NT2/D1 (cell line): Measurements from ENCODE around the gene TNXB.

Experiments used
- DNase-seq: peaks from one replicate; pipeline ENCODE4 v3.0.0-alpha.2; 2011; ENCODE audit warnings: low read depth, low spot score
- H3K27me3 ChIP-seq: 2 replicates; pipeline ENCODE4 v1.6.0; 2011; ENCODE audit warnings: mild to moderate bottlenecking; ENCODE audit not compliant: insufficient read length, insufficient read depth
- H3K36me3 ChIP-seq: 2 replicates; pipeline ENCODE4 v1.6.1; 2011; ENCODE audit warnings: mild to moderate bottlenecking, low read length, mixed read lengths; ENCODE audit not compliant: insufficient read depth, insufficient read length
- H3K4me1 ChIP-seq: 2 replicates; pipeline ENCODE4 v1.5.1; 2011; ENCODE audit not compliant: insufficient read depth, insufficient read length
- H3K4me3 ChIP-seq: 2 replicates; pipeline ENCODE4 v1.5.1; 2011; ENCODE audit warnings: low read depth; ENCODE audit not compliant: insufficient read length
- H3K9ac ChIP-seq: 2 replicates; pipeline ENCODE4 v1.6.0; 2011; ENCODE audit warnings: low read depth; ENCODE audit not compliant: insufficient read length
- H3K9me3 ChIP-seq: 2 replicates; pipeline ENCODE4 v1.5.1; 2011; ENCODE audit warnings: mild to moderate bottlenecking, low read length; ENCODE audit not compliant: insufficient read depth
- SUZ12 ChIP-seq: IDR thresholded peaks from 2 replicates; pipeline ENCODE4 v1.6.1; 2011; ENCODE audit not compliant: insufficient read length, insufficient read depth; ENCODE audit errors: extremely low read depth
- YY1 ChIP-seq: IDR thresholded peaks from 2 replicates; pipeline ENCODE4 v1.6.1; 2011; ENCODE audit not compliant: insufficient read length, insufficient read depth
- ZNF274 ChIP-seq: IDR thresholded peaks from 2 replicates; pipeline ENCODE4 v1.6.1; 2011; ENCODE audit warnings: mild to moderate bottlenecking, low read depth, low read length

Gene TNXB

GRCh38 chr6:32087574-32088486, 21.3 kb downstream of the TNXB start:
- Histone ChIP-seq H3K4me1 (peaks cover 10% of the 10 kb centered on the region), H3K27me3 (peaks cover 7% of the 10 kb centered on the region), H3K9me3 (no peaks in the 10 kb centered on the region), H3K4me3 (no peak overlapping the region), H3K9ac (no peak overlapping the region), H3K36me3 (no peaks in the 10 kb centered on the region)
- DNase-seq = peak; percentile 72
- TF ChIP-seq YY1 (no peak), SUZ12 (no peak), ZNF274 (no peak)

GRCh38 chr6:32086661-32087573, 22.2 kb downstream of the TNXB start:
- Histone ChIP-seq H3K4me1 (peaks cover 11% of the 10 kb centered on the region), H3K9me3 (no peaks in the 10 kb centered on the region), H3K27me3 (peaks cover 7% of the 10 kb centered on the region), H3K36me3 (no peaks in the 10 kb centered on the region), H3K9ac (peak overlapping the region; percentile 61), H3K4me3 (peak overlapping the region; percentile 4)
- DNase-seq = no peak
- TF ChIP-seq SUZ12 (no peak), YY1 (no peak), ZNF274 (no peak)

GRCh38 chr6:32085759-32086459, 23.2 kb downstream of the TNXB start:
- no peaks in the 10 kb centered on the region for H3K36me3 ChIP-seq
- H3K9ac ChIP-seq = no peak overlapping the region
- peaks cover 7% of the 10 kb centered on the region for H3K27me3 ChIP-seq
- no peak overlapping the region for H3K4me3 ChIP-seq
- TF ChIP-seq YY1 = no peak
- no peak for TF ChIP-seq ZNF274
- TF ChIP-seq SUZ12 = no peak
- no peak for DNase-seq
- no peaks in the 10 kb centered on the region for H3K9me3 ChIP-seq
- peaks cover 11% of the 10 kb centered on the region for H3K4me1 ChIP-seq

GRCh38 chr6:32084780-32085179, 24.4 kb downstream of the TNXB start:
- no peak for DNase-seq
- Histone ChIP-seq H3K4me3 (no peak overlapping the region), H3K4me1 (peaks cover 11% of the 10 kb centered on the region), H3K9me3 (no peaks in the 10 kb centered on the region), H3K9ac (no peak overlapping the region), H3K27me3 (peaks cover 7% of the 10 kb centered on the region), H3K36me3 (no peaks in the 10 kb centered on the region)
- no peak for TF ChIP-seq YY1
- no peak for TF ChIP-seq SUZ12
- no peak for TF ChIP-seq ZNF274

GRCh38 chr6:32083812-32084768, 25.0 kb downstream of the TNXB start:
- Histone ChIP-seq H3K36me3 (no peaks in the 10 kb centered on the region), H3K9me3 (no peaks in the 10 kb centered on the region), H3K4me1 (peaks cover 14% of the 10 kb centered on the region), H3K27me3 (peaks cover 7% of the 10 kb centered on the region), H3K4me3 (no peak overlapping the region), H3K9ac (no peak overlapping the region)
- no peak for TF ChIP-seq SUZ12
- no peak for TF ChIP-seq YY1
- no peak for TF ChIP-seq ZNF274
- DNase-seq = no peak

- Histone ChIP-seq H3K36me3 (no peaks in the 10 kb centered on the region), H3K27me3 (peaks cover 7% of the 10 kb centered on the region), H3K9me3 (no peaks in the 10 kb centered on the region), H3K4me3 (no peak overlapping the region), H3K4me1 (peaks cover 10% of the 10 kb centered on the region), H3K9ac (no peak overlapping the region)
- TF ChIP-seq YY1 (no peak), SUZ12 (no peak), ZNF274 (no peak)
- DNase-seq = no peak
These were observed 26.2 kb downstream of the TNXB start for GRCh38 chr6:32082935-32083334.
